B cell (primary cell): ENCODE data around the gene NPIPB5.
"Not testable (repeated sequence)": the region's sequence is repeated elsewhere in the genome, so short reads cannot be mapped to it uniquely, and the experiment has no call there.

Experiments
- CTCF ChIP-seq: fragments of 200-600 bp; IDR thresholded peaks from one replicate; pipeline ENCODE4 v1.8.0; 2022; ENCODE audit warnings: antibody characterized with exemption, mild to moderate bottlenecking
- EZH2 ChIP-seq: IDR thresholded peaks from 2 replicates; pipeline ENCODE4 v1.6.1; 2012; ENCODE audit warnings: borderline replicate concordance, low read depth, mild to moderate bottlenecking, moderate library complexity, low read length; ENCODE audit not compliant: insufficient read depth, poor library complexity, severe bottlenecking

- TF ChIP-seq CTCF, EZH2: not testable (repeated sequence)
These were observed 41.0 kb downstream of the NPIPB5 start for GRCh38 chr16:22551651-22552050.
